HepG2 (cell line): ENCODE results near the gene WNT5B. TPM values are rescaled to one million over a fixed set of nuclear protein-coding genes. Genes with fewer than 3 reads are reported as not detected.
A peak's percentile ranks its signal among the peaks of the same experiment; 100 is the strongest.

Experiments used
- ETV5 ChIP-seq: IDR thresholded peaks from 2 replicates; pipeline ENCODE4 v1.6.1; 2018; ENCODE audit warnings: missing biosample characterization, missing genetic modification reagents, inconsistent platforms, borderline replicate concordance
- ETV6 ChIP-seq: sonication (generic); formaldehyde crosslinking; conservative IDR thresholded peaks from 2 replicates; pipeline ENCODE4 v1.4.0; 2020; ENCODE audit warnings: missing genetic modification reagents
- HDAC1 ChIP-seq: sonication (generic); formaldehyde crosslinking; IDR thresholded peaks from 2 replicates; pipeline ENCODE4 v1.5.1; 2020; ENCODE audit warnings: mild to moderate bottlenecking, missing genetic modification reagents
- HHEX ChIP-seq: IDR thresholded peaks from 2 replicates; pipeline ENCODE4 v1.6.1; 2016; ENCODE audit warnings: control low read depth
- HMG20A ChIP-seq: IDR thresholded peaks from 2 replicates; pipeline ENCODE4 v1.6.1; 2016; ENCODE audit warnings: borderline replicate concordance
- MAZ ChIP-seq, 2 experiments: sonication (generic) in 1 of 2; formaldehyde crosslinking in 1 of 2; IDR thresholded peaks; 2 replicates each; pipeline versions ENCODE4 v1.5.0 to v1.6.1; 2012 to 2020; ENCODE audit warnings: low read depth in 2 of 2, mild to moderate bottlenecking in 2 of 2, borderline replicate concordance in 1 of 2, improper control_type of control experiment in 1 of 2, low read length in 1 of 2, missing genetic modification reagents in 1 of 2, moderate library complexity in 1 of 2
- MEIS2 ChIP-seq: sonication (generic); formaldehyde crosslinking; IDR thresholded peaks from 2 replicates; pipeline ENCODE4 v1.9.0; 2021; ENCODE audit warnings: mild to moderate bottlenecking, missing genetic modification reagents
- POLR2G ChIP-seq: fragments of 200-400 bp; formaldehyde crosslinking; IDR thresholded peaks from 2 replicates; pipeline ENCODE4 v1.6.1; 2018; ENCODE audit warnings: mild to moderate bottlenecking, low read depth, low read length, moderate library complexity
- SALL2 ChIP-seq: sonication (generic); formaldehyde crosslinking; IDR thresholded peaks from 2 replicates; pipeline ENCODE4 v1.8.1; 2023; ENCODE audit warnings: mild to moderate bottlenecking, missing genetic modification reagents, inconsistent platforms
- SKI ChIP-seq: fragments of 450-650 bp; IDR thresholded peaks from one replicate; pipeline ENCODE4 v1.6.1; 2018; ENCODE audit warnings: mild to moderate bottlenecking; ENCODE audit not compliant: partially characterized antibody
- SMARCE1 ChIP-seq: fragments of 450-650 bp; IDR thresholded peaks from 2 replicates; pipeline ENCODE4 v1.6.1; 2017; ENCODE audit warnings: borderline replicate concordance
- SP1 ChIP-seq, 2 experiments: fragments of 450-650 bp in 1 of 2; sonication (generic) in 1 of 2; formaldehyde crosslinking in 1 of 2; IDR thresholded peaks; 2 replicates each; pipeline versions ENCODE4 v1.4.0 to v1.6.1; 2016 to 2020; ENCODE audit warnings: missing genetic modification reagents in 1 of 2
- TBX3 ChIP-seq: fragments of 450-650 bp; IDR thresholded peaks from 2 replicates; pipeline ENCODE4 v1.6.1; 2017; ENCODE audit warnings: antibody characterized with exemption, mild to moderate bottlenecking, inconsistent platforms, borderline replicate concordance
- THRA ChIP-seq: sonication (generic); formaldehyde crosslinking; IDR thresholded peaks from 2 replicates; pipeline ENCODE4 v1.4.0; 2020; ENCODE audit warnings: missing genetic modification reagents, borderline replicate concordance
- ZBTB38 ChIP-seq: sonication (generic); formaldehyde crosslinking; IDR thresholded peaks from 2 replicates; pipeline ENCODE4 v1.5.1; 2020; ENCODE audit warnings: mild to moderate bottlenecking, missing genetic modification reagents
- ZNF205 ChIP-seq: IDR thresholded peaks from 2 replicates; pipeline ENCODE4 v1.6.1; 2018; ENCODE audit warnings: missing biosample characterization, missing genetic modification reagents
- ZNF230 ChIP-seq: sonication (generic); formaldehyde crosslinking; IDR thresholded peaks from 2 replicates; pipeline ENCODE4 v1.4.0; 2020; ENCODE audit warnings: mild to moderate bottlenecking, missing genetic modification reagents
- ZNF329 ChIP-seq: sonication (generic); formaldehyde crosslinking; IDR thresholded peaks from 2 replicates; pipeline ENCODE4 v1.9.0; 2021; ENCODE audit warnings: low read depth, mild to moderate bottlenecking, missing genetic modification reagents
- ZNF570 ChIP-seq: sonication (generic); formaldehyde crosslinking; IDR thresholded peaks from 2 replicates; pipeline ENCODE4 v1.4.0; 2020; ENCODE audit warnings: mild to moderate bottlenecking, missing genetic modification reagents, borderline replicate concordance
- ZSCAN29 ChIP-seq: sonication (generic); formaldehyde crosslinking; conservative IDR thresholded peaks from 2 replicates; pipeline ENCODE4 v1.4.0; 2020; ENCODE audit warnings: mild to moderate bottlenecking, missing genetic modification reagents
- polyA plus RNA-seq, 8 experiments: library from polyadenylated mRNA; depleted of rRNA in 3 of 8; stranded (reverse) in 7 of 8; unstranded in 1 of 8; fragments of >200 nt; fragmentation: Illumina TruSeq in 4 of 8; extraction: Trizol in 4 of 8; gene quantifications; 2 replicates each; pipeline versions ENCODE4 v1.2.1 to v1.2.3, GENCODE V29; 2011 to 2016; ENCODE audit warnings: low read depth in 4 of 8, missing spikeins in 1 of 8, mixed read lengths in 1 of 8; ENCODE audit not compliant: insufficient read depth in 1 of 8
- total RNA-seq, 5 experiments: library from RNA; depleted of rRNA; stranded (reverse); fragments of >200 nt; fragmentation: Illumina TruSeq; extraction: Trizol; gene quantifications; 2 replicates each; pipeline ENCODE4 v1.2.3, GENCODE V29; 2016; ENCODE audit warnings: low read depth in 1 of 5
- TF ChIP-seq, protein P1 (sequence below): sonication (generic); formaldehyde crosslinking; IDR thresholded peaks from 2 replicates; pipeline ENCODE4 v1.4.0; 2020; ENCODE audit warnings: mild to moderate bottlenecking, missing genetic modification reagents
- TF ChIP-seq, protein P2 (sequence below): sonication (generic); formaldehyde crosslinking; conservative IDR thresholded peaks from 2 replicates; pipeline ENCODE4 v1.8.0; 2022; ENCODE audit warnings: low read depth, missing genetic modification reagents
- TF ChIP-seq, protein P3 (sequence below): sonication (generic); formaldehyde crosslinking; IDR thresholded peaks from 2 replicates; pipeline ENCODE4 v1.5.0; 2020; ENCODE audit warnings: missing genetic modification reagents, mild to moderate bottlenecking, borderline replicate concordance

WNT5B gene
- total and polyA plus RNA-seq, 2 of the 13 experiments (the other 11 are each of a cell fraction or from before 2014, with no cell fraction given), result 0.04 TPM; not detected in 1

DNA sequence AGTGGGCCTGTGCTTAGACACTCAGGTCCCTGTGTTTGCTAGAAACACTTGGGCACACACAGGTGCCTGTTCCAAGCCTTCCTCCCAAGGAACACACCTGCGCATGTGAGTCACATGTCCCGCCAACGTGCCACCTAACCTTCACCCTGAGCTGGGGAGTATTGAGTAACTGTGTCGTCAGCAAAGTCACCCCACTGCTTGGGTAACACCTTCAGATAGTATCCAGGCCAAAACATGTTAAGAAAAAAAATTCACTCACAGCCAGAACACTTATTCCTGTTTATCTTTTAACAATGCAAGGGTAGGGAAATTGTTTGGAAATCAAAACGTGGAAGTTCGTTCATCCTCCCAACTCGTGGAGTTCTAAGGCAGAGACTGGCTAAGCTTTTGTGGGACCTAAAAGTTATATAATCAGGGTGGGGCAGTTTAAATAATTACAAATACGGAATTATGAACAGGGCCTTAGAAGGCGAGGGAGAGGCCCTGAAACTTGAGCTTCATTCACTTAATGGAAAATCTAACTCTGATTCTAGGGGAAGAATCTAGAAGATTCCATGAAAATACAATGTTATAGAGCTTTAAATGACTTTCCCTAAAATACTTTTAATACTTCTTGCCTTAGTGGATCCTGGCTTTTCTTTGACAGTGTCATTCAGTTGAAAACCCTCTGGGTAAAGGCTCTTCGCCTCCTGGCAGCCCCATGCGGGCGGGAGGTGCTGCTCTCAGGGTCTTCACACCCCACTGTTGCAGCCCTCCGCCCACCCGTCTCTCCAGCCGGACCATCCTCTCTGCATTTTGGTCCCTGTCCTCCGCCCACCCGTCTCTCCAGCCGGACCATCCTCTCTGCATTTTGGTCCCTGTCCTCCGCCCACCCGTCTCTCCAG, 31.5 kb downstream of the WNT5B start (continued):
- TF ChIP-seq, protein P1, sequence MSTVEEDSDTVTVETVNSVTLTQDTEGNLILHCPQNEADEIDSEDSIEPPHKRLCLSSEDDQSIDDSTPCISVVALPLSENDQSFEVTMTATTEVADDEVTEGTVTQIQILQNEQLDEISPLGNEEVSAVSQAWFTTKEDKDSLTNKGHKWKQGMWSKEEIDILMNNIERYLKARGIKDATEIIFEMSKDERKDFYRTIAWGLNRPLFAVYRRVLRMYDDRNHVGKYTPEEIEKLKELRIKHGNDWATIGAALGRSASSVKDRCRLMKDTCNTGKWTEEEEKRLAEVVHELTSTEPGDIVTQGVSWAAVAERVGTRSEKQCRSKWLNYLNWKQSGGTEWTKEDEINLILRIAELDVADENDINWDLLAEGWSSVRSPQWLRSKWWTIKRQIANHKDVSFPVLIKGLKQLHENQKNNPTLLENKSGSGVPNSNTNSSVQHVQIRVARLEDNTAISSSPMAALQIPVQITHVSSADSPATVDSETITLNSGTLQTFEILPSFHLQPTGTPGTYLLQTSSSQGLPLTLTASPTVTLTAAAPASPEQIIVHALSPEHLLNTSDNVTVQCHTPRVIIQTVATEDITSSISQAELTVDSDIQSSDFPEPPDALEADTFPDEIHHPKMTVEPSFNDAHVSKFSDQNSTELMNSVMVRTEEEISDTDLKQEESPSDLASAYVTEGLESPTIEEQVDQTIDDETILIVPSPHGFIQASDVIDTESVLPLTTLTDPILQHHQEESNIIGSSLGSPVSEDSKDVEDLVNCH, result no peak
- TF ChIP-seq ETV6 (CRISPR knock-in tag) (0 out of 2 replicates have a peak, but pooled peaks have one; percentile 52), THRA (peak; percentile 80; the same call in 1 of the 2 replicates), POLR2G (no peak), ETV5 (CRISPR knock-in tag) (peak; percentile 32; the same call in 1 of the 2 replicates), ZNF230 (no peak), ZNF329 (CRISPR knock-in tag) (no peak), ZSCAN29 (CRISPR knock-in tag) (no peak), SMARCE1 (no peak), ZNF205 (CRISPR knock-in tag) (no peak), SP1 (IDR thresholded peaks at IDR 0.05) (no peak), SP1 (CRISPR knock-in tag; IDR thresholded peaks at IDR 0.05) (no peak), MEIS2 (CRISPR knock-in tag) (no peak), ZBTB38 (no peak), ZNF570 (CRISPR knock-in tag) (no peak), TBX3 (no peak), HDAC1 (CRISPR knock-in tag) (0 out of 2 replicates have a peak, but pooled peaks have one; percentile 46), MAZ (IDR thresholded peaks at IDR 0.05; ENCODE audit: borderline replicate concordance, low read depth, low read length) (no peak), MAZ (CRISPR knock-in tag; IDR thresholded peaks at IDR 0.05; ENCODE audit: low read depth) (no peak), HMG20A (CRISPR knock-in tag) (peak; percentile 44; the same call in 1 of the 2 replicates), SALL2 (no peak), SKI (no peak), HHEX (CRISPR knock-in tag) (no peak)
- TF ChIP-seq, protein P2, sequence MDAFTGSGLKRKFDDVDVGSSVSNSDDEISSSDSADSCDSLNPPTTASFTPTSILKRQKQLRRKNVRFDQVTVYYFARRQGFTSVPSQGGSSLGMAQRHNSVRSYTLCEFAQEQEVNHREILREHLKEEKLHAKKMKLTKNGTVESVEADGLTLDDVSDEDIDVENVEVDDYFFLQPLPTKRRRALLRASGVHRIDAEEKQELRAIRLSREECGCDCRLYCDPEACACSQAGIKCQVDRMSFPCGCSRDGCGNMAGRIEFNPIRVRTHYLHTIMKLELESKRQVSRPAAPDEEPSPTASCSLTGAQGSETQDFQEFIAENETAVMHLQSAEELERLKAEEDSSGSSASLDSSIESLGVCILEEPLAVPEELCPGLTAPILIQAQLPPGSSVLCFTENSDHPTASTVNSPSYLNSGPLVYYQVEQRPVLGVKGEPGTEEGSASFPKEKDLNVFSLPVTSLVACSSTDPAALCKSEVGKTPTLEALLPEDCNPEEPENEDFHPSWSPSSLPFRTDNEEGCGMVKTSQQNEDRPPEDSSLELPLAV (CRISPR knock-in tag), result no peak
- TF ChIP-seq, protein P3, sequence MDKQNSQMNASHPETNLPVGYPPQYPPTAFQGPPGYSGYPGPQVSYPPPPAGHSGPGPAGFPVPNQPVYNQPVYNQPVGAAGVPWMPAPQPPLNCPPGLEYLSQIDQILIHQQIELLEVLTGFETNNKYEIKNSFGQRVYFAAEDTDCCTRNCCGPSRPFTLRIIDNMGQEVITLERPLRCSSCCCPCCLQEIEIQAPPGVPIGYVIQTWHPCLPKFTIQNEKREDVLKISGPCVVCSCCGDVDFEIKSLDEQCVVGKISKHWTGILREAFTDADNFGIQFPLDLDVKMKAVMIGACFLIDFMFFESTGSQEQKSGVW (CRISPR knock-in tag), result no peak
